Suprapubic skin (tissue), 3 donors: ENCODE results near the gene YTHDF2.

Experiments used
- POLR2AphosphoS5 ChIP-seq, 3 donors: sonication (generic); formaldehyde crosslinking; IDR thresholded peaks; one replicate each; pipeline ENCODE4 v1.6.1; 2017; ENCODE audit warnings: antibody characterized with exemption in 3 of 3
- TF ChIP-seq, protein P1 (sequence below), 2 donors: fragments of 200-600 bp in 1 of 2; fragments of 450-650 bp in 1 of 2; sonication (generic) in 1 of 2; IDR thresholded peaks; one replicate each; pipeline ENCODE4 v1.5.1; 2016 to 2019; ENCODE audit warnings: antibody characterized with exemption in 2 of 2, mild to moderate bottlenecking in 1 of 2, moderate library complexity in 1 of 2

DNA sequence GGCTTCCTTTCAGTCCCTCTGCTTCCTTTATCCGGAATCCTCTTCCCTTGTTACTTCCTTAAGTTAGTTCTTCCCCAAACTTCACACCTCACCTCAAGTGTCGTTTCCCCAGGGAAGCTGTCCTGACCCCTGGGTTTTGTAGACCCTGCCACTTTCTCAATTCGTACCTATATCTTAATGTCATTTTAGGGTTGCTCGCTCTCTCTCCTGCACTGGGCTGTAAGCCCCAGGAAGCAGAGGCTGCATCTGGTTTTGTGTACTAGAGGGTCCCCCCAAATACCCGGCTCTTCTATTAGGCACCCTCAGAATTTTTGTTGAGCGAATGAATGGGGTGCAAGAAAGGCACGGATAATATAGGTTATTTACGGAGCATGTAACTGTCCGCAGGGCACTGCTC lies 74.6 kb downstream of the YTHDF2 start:
- TF ChIP-seq, protein P1, sequence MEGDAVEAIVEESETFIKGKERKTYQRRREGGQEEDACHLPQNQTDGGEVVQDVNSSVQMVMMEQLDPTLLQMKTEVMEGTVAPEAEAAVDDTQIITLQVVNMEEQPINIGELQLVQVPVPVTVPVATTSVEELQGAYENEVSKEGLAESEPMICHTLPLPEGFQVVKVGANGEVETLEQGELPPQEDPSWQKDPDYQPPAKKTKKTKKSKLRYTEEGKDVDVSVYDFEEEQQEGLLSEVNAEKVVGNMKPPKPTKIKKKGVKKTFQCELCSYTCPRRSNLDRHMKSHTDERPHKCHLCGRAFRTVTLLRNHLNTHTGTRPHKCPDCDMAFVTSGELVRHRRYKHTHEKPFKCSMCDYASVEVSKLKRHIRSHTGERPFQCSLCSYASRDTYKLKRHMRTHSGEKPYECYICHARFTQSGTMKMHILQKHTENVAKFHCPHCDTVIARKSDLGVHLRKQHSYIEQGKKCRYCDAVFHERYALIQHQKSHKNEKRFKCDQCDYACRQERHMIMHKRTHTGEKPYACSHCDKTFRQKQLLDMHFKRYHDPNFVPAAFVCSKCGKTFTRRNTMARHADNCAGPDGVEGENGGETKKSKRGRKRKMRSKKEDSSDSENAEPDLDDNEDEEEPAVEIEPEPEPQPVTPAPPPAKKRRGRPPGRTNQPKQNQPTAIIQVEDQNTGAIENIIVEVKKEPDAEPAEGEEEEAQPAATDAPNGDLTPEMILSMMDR (IDR thresholded peaks at IDR 0.05) = no peak
- no peak for TF ChIP-seq POLR2AphosphoS5 (IDR thresholded peaks at IDR 0.05)
